GM12873 (cell line): ENCODE results near the gene CYB561A3.

Source experiments
- TF ChIP-seq, protein P1 (sequence below): IDR thresholded peaks from 2 replicates; pipeline ENCODE4 v1.5.1; 2012; ENCODE audit warnings: low read depth, mild to moderate bottlenecking, moderate library complexity, low read length, control low read depth; ENCODE audit not compliant: insufficient read depth; ENCODE audit errors: missing control alignments

Gene CYB561A3

GRCh38 chr11:61325649-61326414 is 35.9 kb downstream of the CYB561A3 start:
- TF ChIP-seq, protein P1, sequence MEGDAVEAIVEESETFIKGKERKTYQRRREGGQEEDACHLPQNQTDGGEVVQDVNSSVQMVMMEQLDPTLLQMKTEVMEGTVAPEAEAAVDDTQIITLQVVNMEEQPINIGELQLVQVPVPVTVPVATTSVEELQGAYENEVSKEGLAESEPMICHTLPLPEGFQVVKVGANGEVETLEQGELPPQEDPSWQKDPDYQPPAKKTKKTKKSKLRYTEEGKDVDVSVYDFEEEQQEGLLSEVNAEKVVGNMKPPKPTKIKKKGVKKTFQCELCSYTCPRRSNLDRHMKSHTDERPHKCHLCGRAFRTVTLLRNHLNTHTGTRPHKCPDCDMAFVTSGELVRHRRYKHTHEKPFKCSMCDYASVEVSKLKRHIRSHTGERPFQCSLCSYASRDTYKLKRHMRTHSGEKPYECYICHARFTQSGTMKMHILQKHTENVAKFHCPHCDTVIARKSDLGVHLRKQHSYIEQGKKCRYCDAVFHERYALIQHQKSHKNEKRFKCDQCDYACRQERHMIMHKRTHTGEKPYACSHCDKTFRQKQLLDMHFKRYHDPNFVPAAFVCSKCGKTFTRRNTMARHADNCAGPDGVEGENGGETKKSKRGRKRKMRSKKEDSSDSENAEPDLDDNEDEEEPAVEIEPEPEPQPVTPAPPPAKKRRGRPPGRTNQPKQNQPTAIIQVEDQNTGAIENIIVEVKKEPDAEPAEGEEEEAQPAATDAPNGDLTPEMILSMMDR, result no peak

DNA sequence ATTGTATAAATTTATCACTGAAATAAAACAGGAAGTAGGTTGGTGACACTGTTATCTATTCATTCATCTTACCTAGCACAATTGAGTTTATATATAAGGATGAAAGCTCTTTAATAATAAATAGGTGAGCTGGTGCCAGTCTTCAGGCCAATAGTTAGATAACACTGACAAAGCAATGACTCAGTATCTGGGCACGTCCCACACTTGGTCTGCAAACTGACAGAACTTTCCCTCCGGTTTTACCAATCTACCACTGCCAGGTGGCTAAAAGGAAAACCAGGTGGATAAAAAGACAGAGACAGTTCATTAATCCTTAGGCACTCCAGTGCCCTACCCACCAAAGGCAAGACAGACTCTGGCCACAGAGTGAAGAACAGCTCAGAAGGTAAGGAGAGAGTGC is 46.4 kb downstream of the CYB561A3 start:
- TF ChIP-seq, protein P1, result no peak

GRCh38 chr11:61310749-61311148 is 50.9 kb downstream of the CYB561A3 start:
- TF ChIP-seq, protein P1, result no peak

GRCh38 chr11:61309739-61310138 is 51.9 kb downstream of the CYB561A3 start:
- TF ChIP-seq, protein P1, result no peak

GRCh38 chr11:61309141-61309540 is 52.5 kb downstream of the CYB561A3 start:
- TF ChIP-seq, protein P1, result no peak

- TF ChIP-seq, protein P1, result no peak
These were observed 54.3 kb downstream of the CYB561A3 start for GRCh38 chr11:61307354-61307753.

GRCh38 chr11:61306221-61306620 is 55.5 kb downstream of the CYB561A3 start:
- TF ChIP-seq, protein P1, result no peak
